NCI-H146 treated with DMSO at 0.1 percent for 48 hours (cell line): Measurements from ENCODE around the gene PARVA.

Source experiments
- DNase-seq: peaks from one replicate; lab custom pipeline; 2025; ENCODE audit not compliant: unreplicated experiment; lab: John Stamatoyannopoulos, UW

The PARVA gene

GRCh38 chr11:12455938-12456337 is 78.6 kb downstream of the PARVA start:
- no peak for DNase-seq

GRCh38 chr11:12456651-12457579 is 79.5 kb downstream of the PARVA start:
- DNase-seq = no peak

DNA sequence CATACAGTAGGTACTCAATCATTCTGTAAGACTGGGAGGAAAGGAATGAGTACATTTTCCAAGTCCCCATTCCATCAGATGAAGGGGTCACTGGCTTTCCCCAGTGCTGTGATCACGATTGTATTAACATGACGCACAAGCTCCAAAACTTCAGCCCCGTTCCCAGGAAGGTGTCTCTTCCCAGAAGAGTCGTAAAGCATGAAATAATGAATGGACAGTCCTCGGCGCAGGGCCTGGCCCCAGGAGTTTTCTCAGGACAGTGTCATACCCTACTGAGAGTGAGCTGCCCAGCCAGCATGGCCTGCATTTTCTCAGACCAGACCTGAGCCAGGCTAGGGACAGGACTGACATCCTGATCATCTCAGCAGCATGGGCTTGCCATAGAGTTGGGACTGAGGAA is 80.7 kb downstream of the PARVA start:
- no peak for DNase-seq

DNA sequence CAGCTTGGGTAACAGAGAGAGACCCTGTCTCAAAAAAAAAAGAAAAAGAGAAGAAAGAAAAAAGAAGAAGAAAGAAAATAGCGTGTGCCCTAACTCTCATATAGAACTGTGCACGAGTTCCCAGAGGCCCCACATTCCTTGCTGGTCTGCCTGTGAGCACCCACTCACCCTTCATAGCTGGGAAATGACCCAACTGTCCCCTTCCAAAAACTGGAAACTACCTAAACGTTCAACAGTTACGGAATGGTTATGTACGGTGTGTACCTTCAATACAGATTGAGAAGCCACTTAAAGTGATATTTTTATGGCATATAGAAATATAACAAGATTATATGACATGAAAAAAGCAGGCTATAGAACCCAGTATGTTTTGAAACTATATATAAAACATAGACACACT is 82.0 kb downstream of the PARVA start:
- no peak for DNase-seq

DNA sequence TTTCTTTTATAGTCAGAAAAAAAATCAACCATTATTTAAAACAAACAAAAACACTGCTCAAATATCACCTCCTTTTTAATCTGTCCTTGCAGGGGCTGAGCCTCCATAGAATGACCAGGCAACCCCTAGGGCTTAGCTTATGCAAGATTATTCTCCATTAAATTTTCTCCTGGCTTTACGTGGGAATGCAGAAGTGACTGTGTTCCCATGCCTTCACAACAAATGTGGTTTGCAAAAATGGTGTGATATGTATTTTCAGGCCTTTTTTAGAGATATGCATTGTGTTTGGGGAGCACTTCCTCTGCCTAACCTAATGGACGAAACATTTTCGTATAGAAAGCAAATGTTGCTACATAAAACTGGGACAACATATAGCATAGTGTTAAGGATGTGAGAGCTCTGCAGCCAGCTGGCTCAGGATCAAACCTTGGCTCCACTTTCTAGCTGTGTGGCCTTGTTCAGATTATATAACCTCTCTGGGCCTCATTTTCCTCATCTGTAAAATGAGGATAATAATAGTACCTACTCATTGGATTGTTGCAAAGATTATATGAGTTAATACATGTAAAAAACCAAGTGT is 82.6 kb downstream of the PARVA start:
- DNase-seq = no peak

GRCh38 chr11:12460466-12460865 is 83.1 kb downstream of the PARVA start:
- no peak for DNase-seq

- DNase-seq = peak; percentile 22
Observed at GRCh38 chr11:12461516-12461915, 84.1 kb downstream of the PARVA start.

DNA sequence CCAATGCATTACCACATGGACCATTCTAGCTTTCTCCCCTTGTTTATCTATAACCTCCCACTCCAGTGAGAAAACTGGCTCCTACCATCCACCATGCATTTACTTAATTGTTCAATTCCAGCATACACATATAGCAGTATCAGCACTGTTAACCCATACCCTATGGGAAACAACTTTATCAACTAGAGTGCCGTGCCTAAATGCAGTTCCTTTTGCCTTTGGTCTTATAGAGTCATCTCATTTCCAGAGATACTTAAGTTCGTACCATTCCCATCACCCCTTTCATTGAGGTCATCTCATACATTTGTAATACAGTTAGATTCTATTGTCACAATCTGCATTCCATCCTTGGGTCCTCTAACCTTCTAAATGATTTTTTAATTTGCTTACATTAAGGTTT is 86.9 kb downstream of the PARVA start:
- no peak for DNase-seq

DNA sequence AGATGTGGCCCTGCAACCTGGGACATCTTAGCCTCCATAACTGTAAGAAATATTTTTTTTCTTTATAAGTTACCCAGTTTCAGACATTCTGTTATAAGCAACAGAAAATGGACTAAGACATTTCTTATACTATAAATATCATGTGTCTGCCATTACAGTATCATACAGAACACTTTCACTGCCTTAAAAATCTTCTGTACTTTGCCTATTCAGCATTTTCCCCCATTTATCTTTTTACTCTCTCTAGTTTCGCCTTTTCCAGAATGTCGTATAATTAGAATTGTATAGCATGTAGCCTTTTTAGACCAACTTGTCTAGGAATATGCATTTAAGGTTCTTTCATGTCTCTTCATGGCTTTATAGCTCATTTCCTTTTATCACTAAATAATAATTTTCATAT is 88.0 kb downstream of the PARVA start:
- DNase-seq = no peak

DNA sequence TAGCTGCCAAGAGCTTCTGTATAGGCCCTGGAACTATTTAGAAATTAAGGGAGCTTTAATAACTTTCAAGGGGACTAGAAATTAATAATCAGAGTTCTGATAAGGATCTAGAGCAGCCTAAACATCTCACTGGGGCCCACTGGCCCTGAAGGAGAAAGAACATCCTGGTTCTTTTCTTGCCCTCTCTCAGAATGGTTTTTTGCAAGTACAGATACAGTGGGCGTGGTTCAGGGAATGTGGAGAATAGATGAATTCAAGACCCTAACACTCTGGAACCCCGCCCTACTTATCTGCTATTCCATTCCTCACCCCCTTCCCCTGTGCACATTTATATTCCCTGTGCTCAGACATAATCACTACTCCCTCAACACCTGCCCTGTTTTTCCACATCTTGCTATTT is 90.2 kb downstream of the PARVA start:
- DNase-seq = no peak

- DNase-seq = no peak
Observed at GRCh38 chr11:12469451-12469850, 92.1 kb downstream of the PARVA start.

GRCh38 chr11:12470236-12470635 is 92.9 kb downstream of the PARVA start:
- no peak for DNase-seq

DNA sequence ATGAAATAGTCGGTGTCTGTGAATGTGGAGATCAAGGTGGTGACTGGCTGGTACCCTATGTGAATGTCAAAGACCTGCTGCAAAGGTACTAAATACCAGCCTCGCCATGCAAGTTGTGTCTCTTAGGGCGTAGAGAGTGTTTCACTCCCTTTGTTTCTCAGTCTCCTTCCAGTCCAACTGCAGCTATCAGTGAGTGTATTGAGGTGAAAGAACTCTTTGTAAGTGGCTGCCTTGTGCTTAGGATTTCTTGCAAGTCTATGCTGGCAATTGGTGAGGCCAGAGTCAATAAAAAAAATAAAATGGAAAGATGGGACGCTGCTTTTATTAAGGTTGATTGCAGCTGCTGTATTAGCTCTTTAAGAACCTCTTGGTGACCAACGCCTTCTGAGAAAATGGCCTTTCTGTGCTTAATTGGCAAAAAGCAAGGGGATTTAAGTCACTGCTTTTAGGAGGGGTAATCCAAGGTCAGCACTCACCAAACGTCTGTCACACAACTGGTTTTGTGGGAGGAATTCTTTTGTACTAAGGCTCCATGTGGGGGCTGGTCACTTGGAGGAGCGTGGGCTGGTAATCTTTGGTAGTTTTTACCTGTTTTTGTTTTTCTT is 95.1 kb downstream of the PARVA start:
- no peak for DNase-seq

- peak; percentile 65 for DNase-seq
Observed at GRCh38 chr11:12473381-12473780, 96.0 kb downstream of the PARVA start.

GRCh38 chr11:12474871-12475270 is 97.5 kb downstream of the PARVA start:
- no peak for DNase-seq

- no peak for DNase-seq
Observed at GRCh38 chr11:12478743-12479142, 101.4 kb downstream of the PARVA start.

GRCh38 chr11:12480401-12480800 is 103.0 kb downstream of the PARVA start:
- DNase-seq = no peak

DNA sequence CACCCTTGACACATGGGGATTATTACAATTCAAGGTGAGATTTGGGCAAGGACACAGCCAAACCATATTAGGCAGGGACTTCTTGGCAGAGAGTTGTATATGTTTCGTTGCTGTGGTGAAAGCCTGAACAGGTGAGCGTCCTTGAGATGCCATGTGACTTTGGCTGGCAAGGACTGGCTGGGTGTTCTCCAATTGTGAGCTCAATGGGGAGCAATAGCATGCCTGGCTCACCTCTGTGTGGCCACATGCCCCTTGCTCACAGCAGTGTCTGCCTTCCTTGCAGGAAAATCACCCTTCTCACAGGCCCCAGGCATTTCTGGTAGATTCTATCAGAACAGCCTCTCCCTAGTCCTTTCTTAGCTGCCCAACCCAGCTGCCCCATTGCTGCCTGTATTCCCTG is 105.5 kb downstream of the PARVA start:
- DNase-seq = no peak

DNA sequence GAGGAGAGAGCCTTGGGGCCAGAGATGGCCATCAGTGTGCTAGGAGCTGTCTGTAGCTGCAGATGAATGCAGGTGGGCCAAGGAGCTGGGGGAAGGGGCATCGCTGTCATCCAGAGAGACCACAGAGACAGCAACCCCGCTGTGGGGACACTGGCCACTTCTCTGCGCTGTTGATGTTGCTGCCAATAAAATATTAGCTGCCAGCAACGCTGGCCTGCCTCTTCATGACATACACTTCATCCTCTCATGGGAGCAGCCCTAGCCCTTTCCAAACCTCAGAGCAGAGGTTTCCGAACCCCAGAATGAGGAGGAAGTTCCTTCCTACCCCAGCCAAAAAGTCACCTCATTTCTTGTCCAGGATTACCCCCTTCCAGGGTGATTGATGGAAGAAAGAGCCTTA is 106.2 kb downstream of the PARVA start:
- DNase-seq = no peak

- DNase-seq = no peak
Observed at GRCh38 chr11:12485328-12485727, 108.0 kb downstream of the PARVA start.

GRCh38 chr11:12489246-12489772 is 111.9 kb downstream of the PARVA start:
- DNase-seq = no peak

- no peak for DNase-seq
Observed at GRCh38 chr11:12494699-12495098, 117.3 kb downstream of the PARVA start.
